Hair follicle dermal papilla cell (primary cell): ENCODE results near the gene ADIPOR1. TPM values are rescaled to one million over a fixed set of nuclear protein-coding genes. Genes with fewer than 3 reads are reported as not detected.

ENCODE experiments used
- small RNA-seq: library from RNA; depleted of rRNA; stranded (forward); fragments of <200 nt; gene quantifications from one replicate; pipeline ENCODE3, GENCODE V24; 2012
- total RNA-seq: library from RNA; depleted of rRNA; stranded (reverse); fragments of >200 nt; gene quantifications from 2 replicates; pipeline ENCODE4 v1.2.3, GENCODE V29; 2012

ADIPOR1 gene
- total RNA-seq = 102 and 109 TPM in 2 replicates

DNA sequence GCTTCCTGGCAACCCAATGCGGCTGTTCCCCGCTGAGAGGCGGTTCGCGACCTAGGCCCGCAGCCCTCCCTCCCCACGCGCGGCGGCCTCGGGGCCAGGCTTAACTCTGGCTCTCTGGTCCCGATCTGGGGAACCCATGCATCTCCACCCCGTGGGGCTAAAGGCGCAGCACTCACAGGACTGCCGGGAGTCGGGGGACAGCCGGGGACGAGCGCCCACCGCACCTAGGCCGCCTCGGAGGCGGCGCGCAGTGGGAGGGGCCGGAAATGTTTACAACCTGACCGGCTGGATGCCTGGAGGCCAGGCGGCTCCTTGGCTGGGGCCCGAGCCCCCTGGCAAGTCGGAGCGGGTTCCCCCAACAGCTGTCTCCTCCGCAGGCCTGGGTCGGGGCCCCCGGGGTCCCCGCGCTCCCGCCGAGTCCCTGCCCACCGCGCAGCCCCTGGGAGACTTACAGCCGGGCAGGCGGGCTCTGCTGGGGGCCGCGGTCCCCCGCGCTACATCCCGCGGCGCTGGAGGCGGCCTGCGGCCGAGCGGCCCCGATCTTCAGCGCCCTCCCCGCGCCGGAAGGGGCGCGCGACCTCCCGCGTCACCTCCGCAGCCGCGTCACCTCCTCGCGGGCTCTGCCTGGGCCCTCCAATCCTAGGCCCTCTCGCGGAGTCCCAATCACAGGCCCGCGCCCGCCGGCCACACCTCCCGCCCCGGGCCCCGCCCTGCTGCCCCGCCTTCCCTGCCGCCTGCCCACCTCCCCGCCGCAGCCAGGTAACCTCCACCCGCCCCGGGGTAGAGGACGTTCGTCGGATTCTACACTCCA is at the start of gene ADIPOR1:
TSS of gene ADIPOR1 (minus strand) at position 580 of the 811 bp plus-strand sequence. CDS start 7,242 bp downstream, outside the sequence.

DNA sequence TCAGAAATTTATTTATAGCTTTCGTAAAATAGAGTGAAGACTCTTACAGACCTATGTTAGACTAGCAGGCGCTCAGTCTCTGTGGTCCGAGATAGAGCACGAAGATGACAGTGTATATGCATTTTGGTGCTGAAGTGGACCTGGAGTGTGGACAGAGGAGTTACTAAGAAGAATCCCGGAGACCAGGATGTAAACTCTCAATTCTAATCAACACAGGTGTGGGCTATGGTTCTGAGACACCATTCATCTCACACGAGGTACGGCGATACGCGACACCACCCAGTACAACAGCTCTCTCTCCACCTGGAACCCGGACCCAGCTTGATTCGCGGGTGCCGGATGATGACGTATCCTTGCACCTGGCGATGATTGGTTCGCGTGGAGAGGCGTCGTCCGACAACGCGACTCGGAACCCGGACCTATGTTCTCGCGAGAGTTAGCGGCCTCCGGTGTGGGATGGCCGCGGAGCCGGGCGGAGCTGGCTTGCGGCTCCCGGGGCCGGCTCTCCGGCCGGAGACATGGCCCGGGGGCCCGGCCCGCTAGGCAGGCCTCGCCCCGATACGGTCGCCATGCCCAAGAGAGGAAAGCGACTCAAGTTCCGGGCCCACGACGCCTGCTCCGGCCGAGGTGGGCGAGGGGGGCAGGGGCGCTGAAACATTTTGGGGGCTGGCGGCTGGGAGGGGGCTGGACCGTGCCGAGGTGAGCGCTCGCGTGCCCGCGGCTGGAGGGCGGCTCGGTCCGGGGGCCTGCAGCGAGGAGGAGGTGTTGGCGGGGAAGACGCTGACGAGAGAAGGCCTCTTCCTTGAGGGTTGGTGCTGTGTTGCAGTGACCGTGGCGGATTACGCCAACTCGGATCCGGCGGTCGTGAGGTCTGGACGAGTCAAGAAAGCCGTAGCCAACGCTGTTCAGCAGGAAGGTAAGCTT is 49.1 kb upstream of the ADIPOR1 start, which contains the start of gene TMEM183A:
TSS of gene TMEM183A (plus strand) at position 427 of the 924 bp plus-strand sequence. CDS start at position 519, 92 bp downstream.

GRCh38 chr1:202926581-202927491 is 31.3 kb downstream of the ADIPOR1 start, which contains the start of gene KLHL12:
TSS of gene KLHL12 (minus strand) at chr1:202927234. CDS start at chr1:202925162, 2,072 bp downstream.

Small RNA genes within 50 kb of the gene (small RNA-seq; reads per million reads assigned to genes)
- not detected for gene RF00019

Other genes starting within 250 kb of the ADIPOR1 start
- under 0.01 TPM in 1 of 2 replicates, not detected in the other for gene SYT2, start 247.9 kb downstream of the ADIPOR1 start, total RNA-seq
- 92.2 and 131 TPM in 2 replicates for gene KDM5B, start 149.9 kb downstream of the ADIPOR1 start, total RNA-seq
- not detected in 2 replicates for gene PCAT6, start 147.4 kb downstream of the ADIPOR1 start, total RNA-seq
- 7.2 and 7.6 TPM in 2 replicates for gene RABIF, start 69.2 kb downstream of the ADIPOR1 start, total RNA-seq
- 36.0 and 38.5 TPM in 2 replicates for gene KLHL12, start 31.1 kb downstream of the ADIPOR1 start, total RNA-seq
- gene CYB5R1, start 8.9 kb upstream of the ADIPOR1 start, total RNA-seq = 37.3 and 39.4 TPM in 2 replicates
- 95.7 and 104 TPM in 2 replicates for gene TMEM183A, start 49.1 kb upstream of the ADIPOR1 start, total RNA-seq
- gene PPFIA4, start 68.2 kb upstream of the ADIPOR1 start, total RNA-seq = 11.2 and 14.5 TPM in 2 replicates
- gene MYOG, start 127.7 kb upstream of the ADIPOR1 start, total RNA-seq = not detected in 2 replicates
- 1.3 and 5.5 TPM in 2 replicates for gene ADORA1, start 169.4 kb upstream of the ADIPOR1 start, total RNA-seq
- not detected in 2 replicates for gene MYBPH, start 217.5 kb upstream of the ADIPOR1 start, total RNA-seq
- gene CHI3L1, start 228.4 kb upstream of the ADIPOR1 start, total RNA-seq = 2.7 and 11.0 TPM in 2 replicates